ENCODE measurements around the gene SLC6A12.
A peak's percentile ranks its signal among the peaks of the same experiment; 100 is the strongest.

SLC6A12 gene

DNA sequence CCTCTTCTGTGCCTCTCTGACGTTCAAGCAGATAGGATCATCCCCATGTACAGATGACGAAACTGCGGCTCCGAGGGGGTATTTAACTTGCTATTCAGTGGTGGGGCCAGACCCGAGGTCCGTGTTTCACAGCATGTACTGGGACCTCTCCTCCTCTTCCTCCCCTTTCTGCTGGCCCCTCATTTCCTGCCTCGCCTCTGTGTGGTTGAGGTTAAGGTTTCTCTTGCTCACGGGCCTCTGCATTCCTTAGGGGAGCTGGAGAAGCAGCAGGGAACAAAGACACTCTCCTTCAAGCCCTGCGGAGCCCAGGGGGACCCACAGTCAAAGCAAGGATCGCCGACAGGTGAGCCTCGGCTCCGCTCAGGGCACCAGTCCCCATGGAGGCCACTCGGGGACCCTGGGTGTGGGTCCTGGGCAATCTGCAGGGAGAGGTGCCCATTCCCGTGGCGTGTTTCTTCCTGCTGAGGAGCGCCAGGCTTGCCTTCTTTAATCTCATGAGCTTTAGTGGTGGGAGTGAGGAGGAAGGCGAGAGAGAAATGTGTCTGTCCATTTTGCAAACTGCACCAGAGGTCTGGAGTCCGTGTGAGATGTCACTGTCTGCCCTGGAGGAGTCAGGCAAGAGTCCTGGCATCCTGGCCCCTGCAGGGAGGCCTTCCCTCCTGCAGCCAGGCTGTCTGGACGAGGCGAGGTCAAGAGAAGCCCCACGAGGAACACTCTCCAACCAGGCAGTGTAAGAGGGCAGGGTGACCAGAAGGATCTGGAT lies 45.0 kb downstream of the SLC6A12 start:
- no peaks in the 10 kb centered on the region for H3K9me3 Mint-ChIP-seq
- H3K4me1 Mint-ChIP-seq: no peaks in the 10 kb centered on the region
- no peak overlapping the region for H3K4me3 Mint-ChIP-seq
- peak in 1 of 2 donors; percentile 14 for ATAC-seq (replicated peaks)
- no peaks in the 10 kb centered on the region for H3K36me3 Mint-ChIP-seq
- DNase-seq: no peak
- H3K27ac Mint-ChIP-seq: no peak overlapping the region
- H3K27me3 Mint-ChIP-seq: peaks cover 41 to 51% of the 10 kb centered on the region in 2 donors

DNA sequence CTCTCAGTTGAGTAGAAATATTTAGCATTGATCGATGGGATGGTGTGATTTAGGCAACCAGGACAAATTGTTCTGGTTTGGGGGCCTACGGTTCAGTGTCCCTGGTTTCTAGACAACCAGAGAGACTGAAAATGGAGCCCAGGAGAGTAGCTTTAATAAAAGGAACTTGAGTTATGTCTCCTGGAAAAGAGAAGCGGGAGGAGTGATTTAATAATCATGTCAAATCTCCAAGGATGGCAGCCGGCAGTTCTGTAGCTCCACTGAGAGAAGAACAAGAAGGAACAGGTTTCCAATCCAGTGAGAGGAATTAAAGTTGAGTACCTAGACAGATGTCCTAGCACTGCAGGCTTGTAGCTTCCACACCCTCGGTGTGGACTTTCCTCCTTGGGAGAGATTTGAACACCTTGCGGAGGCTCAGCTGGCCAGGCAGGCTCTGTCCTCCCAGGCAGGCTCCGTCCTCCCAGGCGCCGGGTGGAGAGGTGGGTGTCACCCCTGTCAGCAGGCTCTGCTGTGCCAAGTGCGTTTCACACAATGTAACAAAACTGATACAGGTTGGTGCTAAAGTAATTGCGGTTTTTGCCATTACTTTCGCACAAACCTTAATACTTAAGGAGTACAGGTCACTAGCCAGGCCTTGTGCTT lies 45.9 kb downstream of the SLC6A12 start:
- Mint-ChIP-seq H3K27me3 (peaks cover 36 to 43% of the 10 kb centered on the region in 2 donors), H3K36me3 (no peaks in the 10 kb centered on the region), H3K4me1 (no peaks in the 10 kb centered on the region), H3K4me3 (no peak overlapping the region), H3K27ac (no peak overlapping the region), H3K9me3 (no peaks in the 10 kb centered on the region)
- DNase-seq: no peak
- no peak for ATAC-seq (replicated peaks)

DNA sequence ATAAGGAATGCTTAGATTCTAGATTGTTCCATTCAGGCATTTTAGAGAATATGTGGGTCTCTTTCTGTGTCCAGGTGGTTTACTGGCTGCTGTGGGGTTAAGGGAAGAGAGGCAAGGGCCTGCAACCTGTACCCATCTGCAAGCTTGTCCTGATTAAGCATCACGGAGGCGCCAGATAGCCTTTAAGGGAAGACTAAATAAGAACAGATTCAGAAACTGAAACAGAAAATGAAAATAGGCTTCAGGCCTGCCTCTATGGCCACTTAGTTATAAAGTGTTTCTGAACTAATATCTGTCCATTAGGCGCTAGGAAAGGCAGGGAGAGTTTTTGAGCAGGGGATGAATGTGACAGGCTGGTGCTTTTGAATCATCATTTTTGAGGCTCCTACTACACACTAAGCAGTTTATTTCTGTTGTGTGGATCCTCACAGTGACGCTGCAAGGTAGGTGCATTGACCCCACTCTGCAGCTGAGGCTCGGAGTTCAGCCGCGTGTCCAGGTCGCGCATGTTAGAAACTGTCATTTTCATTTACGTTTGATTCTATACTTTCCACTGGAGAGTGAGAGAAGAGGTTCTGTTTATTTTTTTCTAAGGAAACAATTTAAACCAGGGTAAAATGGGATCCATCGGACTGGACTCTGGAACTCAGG lies 47.4 kb downstream of the SLC6A12 start:
- ATAC-seq (replicated peaks) (no peak), DNase-seq (no peak)
- H3K4me3 Mint-ChIP-seq: no peak overlapping the region
- H3K27ac Mint-ChIP-seq: no peak overlapping the region
- H3K4me1 Mint-ChIP-seq: no peaks in the 10 kb centered on the region
- H3K27me3 Mint-ChIP-seq: peaks cover 27 to 28% of the 10 kb centered on the region in 2 donors
- no peaks in the 10 kb centered on the region for H3K36me3 Mint-ChIP-seq
- no peaks in the 10 kb centered on the region for H3K9me3 Mint-ChIP-seq

DNA sequence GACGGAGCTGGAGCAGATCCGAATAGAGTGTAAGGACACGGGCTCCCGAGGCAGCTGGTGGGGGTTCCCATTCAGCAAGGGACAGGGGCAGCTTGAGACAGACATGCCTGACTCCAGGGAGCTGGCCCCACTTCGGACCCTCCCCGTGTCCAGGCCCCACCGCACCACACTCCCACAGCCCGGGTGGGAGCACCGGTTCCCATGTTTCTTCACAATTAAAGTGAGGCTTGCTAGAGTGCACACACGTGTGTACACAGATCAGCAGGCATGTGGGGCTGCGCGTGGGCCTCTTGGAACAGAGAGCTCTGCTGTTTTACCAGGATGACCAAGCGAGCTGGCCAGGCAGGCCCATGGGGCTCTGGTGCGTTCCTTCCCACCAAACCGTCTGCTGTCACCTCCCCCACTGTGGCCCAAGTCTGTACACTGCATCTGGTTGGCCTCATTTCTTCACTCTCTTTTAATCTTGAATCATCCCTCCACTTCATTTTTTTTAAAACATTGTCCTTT lies 48.0 kb downstream of the SLC6A12 start:
- no peak for DNase-seq
- no peaks in the 10 kb centered on the region for H3K36me3 Mint-ChIP-seq
- peaks cover 21 to 22% of the 10 kb centered on the region in 2 donors for H3K27me3 Mint-ChIP-seq
- H3K27ac Mint-ChIP-seq: no peak overlapping the region
- no peak for ATAC-seq (replicated peaks)
- no peak overlapping the region for H3K4me3 Mint-ChIP-seq
- H3K9me3 Mint-ChIP-seq: no peaks in the 10 kb centered on the region
- H3K4me1 Mint-ChIP-seq: no peaks in the 10 kb centered on the region

DNA sequence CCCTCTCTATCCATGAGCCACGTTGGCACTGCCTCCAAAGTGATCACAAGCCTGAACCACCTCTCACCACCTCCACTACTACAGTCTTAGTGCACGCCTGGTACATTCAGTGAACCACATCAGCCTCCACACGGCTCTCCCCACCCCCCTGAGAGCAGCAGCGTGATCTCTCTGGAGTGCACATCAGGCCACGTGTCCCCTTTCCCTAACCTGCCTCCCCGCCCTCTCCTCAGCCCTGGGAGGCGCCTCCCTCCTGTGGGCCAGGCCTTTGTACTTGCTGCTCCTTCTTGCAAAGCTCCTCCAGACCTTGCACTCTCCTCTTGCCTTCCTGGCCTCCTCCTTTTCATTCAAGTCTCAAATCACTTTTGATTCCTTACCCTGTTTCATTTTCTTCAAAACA lies 49.8 kb downstream of the SLC6A12 start:
- no peak for ATAC-seq (replicated peaks)
- no peak for DNase-seq
- no peak overlapping the region for H3K27ac Mint-ChIP-seq
- no peaks in the 10 kb centered on the region for H3K4me1 Mint-ChIP-seq
- H3K9me3 Mint-ChIP-seq: no peaks in the 10 kb centered on the region
- peaks cover 7 to 11% of the 10 kb centered on the region in 2 donors for H3K27me3 Mint-ChIP-seq
- H3K4me3 Mint-ChIP-seq: no peak overlapping the region
- no peaks in the 10 kb centered on the region for H3K36me3 Mint-ChIP-seq

DNA sequence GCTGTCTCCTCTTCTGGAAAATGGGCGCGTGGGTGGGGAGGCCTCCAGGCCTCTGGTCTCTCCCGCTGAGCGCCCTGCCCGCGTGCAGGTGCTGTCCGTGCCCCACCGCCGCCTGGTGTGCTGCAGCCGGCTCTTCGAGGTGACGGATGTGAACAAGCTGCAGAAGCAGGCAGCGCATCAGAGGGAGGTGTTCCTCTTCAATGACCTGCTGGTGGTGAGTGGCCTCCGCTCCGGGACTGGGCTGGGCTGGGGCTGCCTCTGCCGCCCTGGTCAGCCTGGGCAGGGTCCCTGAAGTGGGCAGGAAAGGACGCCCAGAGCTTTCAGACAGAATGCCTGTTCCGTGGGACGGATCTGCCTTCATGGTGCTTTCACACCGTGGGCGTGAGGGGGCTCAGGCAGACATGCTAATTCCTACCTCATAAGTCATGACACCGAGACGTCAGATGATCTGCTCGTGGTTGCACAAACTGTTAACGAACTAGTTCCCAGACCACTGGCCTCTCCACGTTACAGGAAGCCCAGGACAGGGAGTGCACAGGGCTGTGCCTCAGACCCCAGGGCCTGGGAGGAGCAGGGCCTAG lies 50.5 kb downstream of the SLC6A12 start:
- no peaks in the 10 kb centered on the region for H3K36me3 Mint-ChIP-seq
- H3K4me3 Mint-ChIP-seq: no peak overlapping the region
- peaks cover 5 to 9% of the 10 kb centered on the region in 2 donors for H3K27me3 Mint-ChIP-seq
- no peaks in the 10 kb centered on the region for H3K9me3 Mint-ChIP-seq
- H3K27ac Mint-ChIP-seq: no peak overlapping the region
- DNase-seq: no peak
- H3K4me1 Mint-ChIP-seq: no peaks in the 10 kb centered on the region
- no peak for ATAC-seq (replicated peaks)

DNA sequence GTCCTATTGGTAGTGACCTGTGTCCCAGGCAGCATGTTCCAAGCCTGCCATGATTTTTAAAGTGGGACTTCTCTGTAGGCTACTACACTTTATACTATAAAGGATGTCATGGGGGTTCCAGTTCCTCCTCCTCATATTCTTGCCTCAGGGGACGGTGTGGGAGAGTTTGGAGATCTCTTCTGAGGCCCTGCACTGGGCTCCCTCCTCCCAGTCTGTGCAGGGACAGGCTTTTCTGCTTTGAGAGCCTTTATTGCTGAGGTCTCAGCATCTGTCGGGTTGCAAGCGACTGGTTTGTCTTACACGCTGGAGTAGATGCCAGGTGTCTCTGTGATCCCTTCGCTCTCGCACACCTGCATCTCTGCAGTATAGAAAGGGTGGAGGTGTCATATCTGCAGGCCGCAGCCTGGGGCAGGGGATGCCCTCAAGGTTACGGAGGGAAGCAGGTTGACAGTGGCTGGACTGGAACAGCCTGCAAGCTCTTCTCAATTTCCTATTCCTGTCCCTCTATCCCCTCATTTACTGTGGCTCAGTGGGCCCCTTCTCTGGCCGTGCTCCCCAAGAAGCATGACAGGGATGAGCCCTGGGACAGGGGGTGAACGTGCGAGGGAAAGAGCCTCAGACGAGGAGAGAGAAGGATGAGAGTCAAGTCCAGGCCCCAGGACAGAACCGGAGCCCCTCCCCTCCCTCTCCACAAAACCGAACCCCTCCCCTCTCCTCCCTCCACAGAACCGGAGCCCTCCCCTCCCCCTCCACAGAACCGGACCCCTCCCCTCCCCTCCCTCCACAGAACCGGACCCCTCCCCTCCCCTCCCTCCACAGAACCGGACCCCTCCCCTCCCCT lies 51.3 kb downstream of the SLC6A12 start:
- H3K4me1 Mint-ChIP-seq: no peaks in the 10 kb centered on the region
- no peaks in the 10 kb centered on the region for H3K9me3 Mint-ChIP-seq
- peaks cover 5 to 9% of the 10 kb centered on the region in 2 donors for H3K27me3 Mint-ChIP-seq
- ATAC-seq (replicated peaks): peak; percentile 23 to 36
- H3K27ac Mint-ChIP-seq: no peak overlapping the region
- no peaks in the 10 kb centered on the region for H3K36me3 Mint-ChIP-seq
- no peak for DNase-seq
- no peak overlapping the region for H3K4me3 Mint-ChIP-seq

DNA sequence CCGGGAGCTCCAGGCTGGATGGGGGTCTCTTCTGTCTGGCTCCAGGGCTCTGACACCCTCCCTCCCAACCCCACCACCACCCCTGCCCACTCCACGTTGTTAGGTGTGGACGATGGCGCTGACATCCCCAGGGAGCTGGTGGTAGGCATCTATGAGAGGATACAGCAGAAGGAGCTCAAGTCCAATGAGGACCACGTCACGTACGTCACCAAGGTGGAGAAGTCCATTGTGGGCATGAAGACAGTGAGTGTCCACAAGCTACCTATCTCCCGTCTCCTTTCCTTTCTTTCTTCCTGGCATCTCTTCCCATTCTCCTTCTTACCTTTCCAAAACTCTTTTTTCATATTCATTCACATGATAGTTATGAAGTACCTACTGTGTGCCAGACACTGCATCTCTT lies 52.1 kb downstream of the SLC6A12 start:
- ATAC-seq (replicated peaks) (no peak), DNase-seq (no peak)
- peaks cover 4 to 5% of the 10 kb centered on the region in 2 donors for H3K27me3 Mint-ChIP-seq
- H3K36me3 Mint-ChIP-seq: no peaks in the 10 kb centered on the region
- H3K4me3 Mint-ChIP-seq: no peak overlapping the region
- H3K27ac Mint-ChIP-seq: no peak overlapping the region
- no peaks in the 10 kb centered on the region for H3K4me1 Mint-ChIP-seq
- H3K9me3 Mint-ChIP-seq: no peaks in the 10 kb centered on the region

DNA sequence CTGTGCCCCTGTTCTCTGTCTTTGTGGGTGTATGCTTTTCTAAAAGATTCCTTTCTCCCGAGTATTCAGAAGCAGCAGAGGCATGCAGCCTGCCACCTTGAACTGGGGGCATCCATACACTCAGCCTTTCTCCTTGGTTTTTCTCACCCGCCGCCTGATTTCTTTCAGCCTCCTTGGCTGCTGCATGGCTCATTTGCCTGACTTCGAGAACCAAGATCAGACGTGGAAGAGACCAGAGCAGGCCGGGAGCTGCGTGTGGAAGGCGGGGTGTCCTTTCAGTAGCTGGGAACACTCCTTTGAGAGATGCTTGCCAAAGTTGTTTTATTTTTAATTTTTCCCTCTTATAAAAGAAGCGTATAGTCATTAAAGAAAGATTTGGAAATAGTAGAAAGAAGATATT lies 53.1 kb downstream of the SLC6A12 start:
- peaks cover 0 to 4% of the 10 kb centered on the region in 2 donors for H3K27me3 Mint-ChIP-seq
- no peak overlapping the region for H3K27ac Mint-ChIP-seq
- no peaks in the 10 kb centered on the region for H3K36me3 Mint-ChIP-seq
- DNase-seq (no peak), ATAC-seq (replicated peaks) (no peak)
- H3K4me3 Mint-ChIP-seq: no peak overlapping the region
- no peaks in the 10 kb centered on the region for H3K9me3 Mint-ChIP-seq
- H3K4me1 Mint-ChIP-seq: no peaks in the 10 kb centered on the region

DNA sequence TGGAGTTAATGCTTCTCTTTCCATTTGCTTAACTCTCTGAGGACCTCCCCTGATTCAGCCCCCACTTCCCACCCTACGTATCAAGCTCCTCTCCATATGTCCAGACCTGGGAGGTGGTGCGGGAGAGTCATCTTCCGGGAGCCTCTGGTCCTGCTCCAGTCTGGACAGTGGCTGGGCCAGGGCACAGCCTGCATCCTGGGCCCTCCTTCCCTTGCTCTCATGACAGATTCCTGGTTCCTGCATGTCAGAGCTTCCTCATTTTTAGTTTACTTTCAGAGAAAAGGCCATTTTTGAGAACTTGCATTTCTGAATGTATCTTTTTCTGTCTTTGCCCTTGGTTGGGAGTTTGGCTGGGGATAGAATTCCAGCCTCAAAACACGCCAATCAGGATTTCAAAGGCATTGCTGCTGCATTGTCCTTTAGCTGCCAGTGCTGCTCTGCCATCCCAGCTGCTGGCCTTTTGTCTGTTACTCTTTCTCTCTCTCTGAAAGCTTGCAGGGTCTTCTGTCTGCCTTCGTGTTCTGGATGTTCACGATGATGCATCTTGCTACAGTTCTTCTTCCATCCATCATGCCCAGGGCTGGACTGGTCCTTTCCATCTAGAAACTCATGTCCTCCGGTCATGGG lies 54.7 kb downstream of the SLC6A12 start:
- DNase-seq (no peak), ATAC-seq (replicated peaks) (no peak)
- Mint-ChIP-seq H3K4me3 (no peak overlapping the region), H3K27ac (no peak overlapping the region), H3K36me3 (no peaks in the 10 kb centered on the region), H3K4me1 (no peaks in the 10 kb centered on the region), H3K27me3 (peaks cover 0 to 7% of the 10 kb centered on the region in 2 donors), H3K9me3 (no peaks in the 10 kb centered on the region)

DNA sequence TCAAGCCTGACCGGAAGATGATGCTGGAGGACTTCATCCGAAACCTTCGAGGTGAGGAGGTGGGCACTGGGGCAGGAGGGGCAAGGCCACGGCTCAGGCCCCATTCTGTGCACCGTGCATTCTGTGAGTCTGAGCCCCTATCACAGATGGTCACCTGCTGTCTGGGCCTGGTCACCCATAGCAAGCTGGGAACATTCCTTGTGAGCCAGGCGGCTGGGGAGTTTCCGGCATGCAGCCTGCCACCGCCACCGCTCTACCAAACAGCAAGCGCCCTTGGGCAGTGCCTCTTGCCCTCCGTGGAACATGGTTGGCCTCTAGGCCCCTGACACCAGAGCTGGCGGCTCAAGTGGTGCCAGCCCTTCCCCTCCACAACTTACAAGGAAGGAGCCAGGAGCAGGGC lies 56.3 kb downstream of the SLC6A12 start:
- peaks cover 3 to 4% of the 10 kb centered on the region in 2 donors for H3K4me1 Mint-ChIP-seq
- H3K4me3 Mint-ChIP-seq: no peak overlapping the region
- DNase-seq: no peak
- H3K9me3 Mint-ChIP-seq: no peaks in the 10 kb centered on the region
- H3K36me3 Mint-ChIP-seq: no peaks in the 10 kb centered on the region
- peaks cover 3 to 5% of the 10 kb centered on the region in 2 donors for H3K27me3 Mint-ChIP-seq
- no peak overlapping the region for H3K27ac Mint-ChIP-seq
- no peak for ATAC-seq (replicated peaks)

DNA sequence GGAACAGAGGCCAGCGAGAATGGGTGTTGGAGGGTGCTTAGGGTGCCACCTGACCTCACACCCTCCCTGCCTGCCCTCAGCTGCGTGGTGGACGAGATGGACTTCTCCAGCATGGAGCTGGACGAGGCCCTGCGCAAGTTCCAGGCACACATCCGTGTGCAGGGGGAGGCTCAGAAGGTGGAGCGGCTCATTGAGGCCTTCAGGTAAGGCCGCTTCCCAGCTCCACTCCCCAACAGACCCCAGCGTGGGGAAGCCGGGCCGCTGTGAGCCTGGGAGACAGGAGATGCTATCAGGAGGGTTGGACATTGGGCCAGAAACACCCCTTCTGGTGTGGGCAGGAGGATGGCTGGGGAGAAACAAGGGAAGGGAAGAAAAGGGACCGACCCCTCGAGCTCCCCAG lies 57.0 kb downstream of the SLC6A12 start:
- Mint-ChIP-seq H3K4me3 (no peak overlapping the region), H3K4me1 (peaks cover 3 to 4% of the 10 kb centered on the region in 2 donors), H3K36me3 (no peaks in the 10 kb centered on the region), H3K9me3 (no peaks in the 10 kb centered on the region), H3K27me3 (peaks cover 5 to 8% of the 10 kb centered on the region in 2 donors), H3K27ac (no peak overlapping the region)
- DNase-seq (no peak), ATAC-seq (replicated peaks) (no peak)

DNA sequence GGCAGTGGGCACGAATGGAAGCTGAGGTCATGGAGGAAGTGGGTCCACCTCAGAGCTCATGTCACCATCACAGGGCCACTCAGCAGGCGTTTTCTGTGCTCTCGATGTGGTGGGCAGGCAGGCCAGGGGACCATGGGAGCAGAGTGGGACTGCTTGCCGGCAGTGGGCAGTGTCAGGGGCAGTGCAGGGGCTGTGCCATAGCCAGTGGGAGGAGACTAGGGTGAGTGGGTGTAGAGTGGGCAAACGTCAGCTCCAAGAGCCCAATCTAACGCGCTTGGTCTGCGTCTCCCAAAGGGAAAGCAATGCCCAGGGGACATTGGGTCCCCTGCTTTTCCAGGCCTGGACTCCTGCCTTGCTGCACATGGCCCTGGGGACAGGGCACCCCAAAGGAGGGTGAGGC lies 58.3 kb downstream of the SLC6A12 start:
- Mint-ChIP-seq H3K36me3 (no peaks in the 10 kb centered on the region), H3K9me3 (no peaks in the 10 kb centered on the region), H3K27ac (no peak overlapping the region), H3K4me1 (peaks cover 3 to 4% of the 10 kb centered on the region in 2 donors), H3K4me3 (no peak overlapping the region), H3K27me3 (peaks cover 5 to 8% of the 10 kb centered on the region in 2 donors)
- no peak for DNase-seq
- no peak for ATAC-seq (replicated peaks)

Data from stimulated activated naive B cell treated with anti-CD40 and anti-IgM and Interleukin-4, amounts not matched to agents 10 μg/mL and 1 μg/mL and 100 μg/mL, for 72 hours (primary cell).